ENCODE measurements around the gene CNIH2. TPM values are rescaled to one million over a fixed set of nuclear protein-coding genes. Genes with fewer than 3 reads are reported as not detected.
A peak's percentile ranks its signal among the peaks of the same experiment; 100 is the strongest.

CNIH2 gene
- total and polyA plus RNA-seq, 9 of the 15 experiments (the other 6 are each of a cell fraction or from before 2014, with no cell fraction given), result 0.26 to 0.89 (median 0.40) TPM; not detected in 4

DNA sequence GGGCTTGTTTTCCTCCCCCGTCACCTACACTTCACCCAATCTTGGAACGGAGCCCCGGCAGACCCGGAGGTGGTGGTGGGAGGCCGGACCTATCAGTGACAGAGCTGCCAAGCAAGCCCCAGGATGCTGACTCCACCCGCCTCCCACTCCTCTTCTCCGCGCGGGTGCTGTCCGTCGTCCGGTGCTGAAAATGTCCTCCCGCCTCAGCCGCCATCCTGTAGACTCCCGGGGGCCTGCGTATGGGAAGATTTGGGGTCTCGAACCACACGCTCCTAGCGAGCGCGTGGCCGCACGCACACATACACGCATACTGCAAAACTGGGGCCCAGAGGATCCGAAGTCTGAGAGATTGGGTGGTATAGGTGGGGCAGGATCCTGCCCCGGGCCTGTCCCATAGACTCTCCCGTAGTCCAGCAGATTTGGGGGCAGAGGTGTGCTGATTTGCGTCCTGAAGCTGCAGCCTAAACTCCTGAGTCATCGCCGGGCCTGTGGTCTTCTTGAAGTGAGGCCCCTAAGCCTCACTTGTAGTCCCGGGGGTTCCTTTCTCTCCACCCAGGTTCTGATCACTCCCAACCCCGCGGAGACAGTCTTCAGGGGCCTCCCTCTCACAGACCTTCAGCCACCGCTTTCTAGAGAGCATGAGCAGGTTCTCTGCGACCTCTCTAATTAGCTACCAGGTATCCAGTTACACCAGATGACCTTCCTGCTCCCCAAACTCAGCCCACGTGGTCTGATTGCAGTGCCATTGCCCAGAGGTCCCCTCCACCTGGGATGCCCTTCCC, 11.8 kb downstream of the CNIH2 start (continued):
- TF ChIP-seq, protein P1, sequence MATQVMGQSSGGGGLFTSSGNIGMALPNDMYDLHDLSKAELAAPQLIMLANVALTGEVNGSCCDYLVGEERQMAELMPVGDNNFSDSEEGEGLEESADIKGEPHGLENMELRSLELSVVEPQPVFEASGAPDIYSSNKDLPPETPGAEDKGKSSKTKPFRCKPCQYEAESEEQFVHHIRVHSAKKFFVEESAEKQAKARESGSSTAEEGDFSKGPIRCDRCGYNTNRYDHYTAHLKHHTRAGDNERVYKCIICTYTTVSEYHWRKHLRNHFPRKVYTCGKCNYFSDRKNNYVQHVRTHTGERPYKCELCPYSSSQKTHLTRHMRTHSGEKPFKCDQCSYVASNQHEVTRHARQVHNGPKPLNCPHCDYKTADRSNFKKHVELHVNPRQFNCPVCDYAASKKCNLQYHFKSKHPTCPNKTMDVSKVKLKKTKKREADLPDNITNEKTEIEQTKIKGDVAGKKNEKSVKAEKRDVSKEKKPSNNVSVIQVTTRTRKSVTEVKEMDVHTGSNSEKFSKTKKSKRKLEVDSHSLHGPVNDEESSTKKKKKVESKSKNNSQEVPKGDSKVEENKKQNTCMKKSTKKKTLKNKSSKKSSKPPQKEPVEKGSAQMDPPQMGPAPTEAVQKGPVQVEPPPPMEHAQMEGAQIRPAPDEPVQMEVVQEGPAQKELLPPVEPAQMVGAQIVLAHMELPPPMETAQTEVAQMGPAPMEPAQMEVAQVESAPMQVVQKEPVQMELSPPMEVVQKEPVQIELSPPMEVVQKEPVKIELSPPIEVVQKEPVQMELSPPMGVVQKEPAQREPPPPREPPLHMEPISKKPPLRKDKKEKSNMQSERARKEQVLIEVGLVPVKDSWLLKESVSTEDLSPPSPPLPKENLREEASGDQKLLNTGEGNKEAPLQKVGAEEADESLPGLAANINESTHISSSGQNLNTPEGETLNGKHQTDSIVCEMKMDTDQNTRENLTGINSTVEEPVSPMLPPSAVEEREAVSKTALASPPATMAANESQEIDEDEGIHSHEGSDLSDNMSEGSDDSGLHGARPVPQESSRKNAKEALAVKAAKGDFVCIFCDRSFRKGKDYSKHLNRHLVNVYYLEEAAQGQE (IDR thresholded peaks at IDR 0.05; ENCODE audit: borderline replicate concordance), result peak; percentile 100
- TF ChIP-seq, protein P1 (CRISPR knock-in tag; IDR thresholded peaks at IDR 0.05; ENCODE audit: low read depth), result peak; percentile 99
- no peak for TF ChIP-seq ZNF324 (CRISPR knock-in tag; IDR thresholded peaks at IDR 0.05)
- no peak for TF ChIP-seq PHB2 (IDR thresholded peaks at IDR 0.05; ENCODE audit: low read depth)
- TF ChIP-seq RBM17 (IDR thresholded peaks at IDR 0.05; ENCODE audit: borderline replicate concordance, low read depth, low read length), result no peak
- no peak for TF ChIP-seq NONO (IDR thresholded peaks at IDR 0.05; ENCODE audit: low read depth in 2 of 2, low read length in 1 of 2)
- no peak; the same call in 1 of the 2 replicates for TF ChIP-seq FOXJ3 (CRISPR knock-in tag; IDR thresholded peaks at IDR 0.05)
- peak in 2 of 3 experiments; percentile 54 to 77 for TF ChIP-seq YY1 (IDR thresholded peaks at IDR 0.05; ENCODE audit: borderline replicate concordance in 1 of 3, control insufficient read depth in 1 of 3, extremely low read depth in 1 of 3, insufficient read depth in 3 of 3, insufficient read length in 1 of 3, insufficient replicate concordance in 2 of 3, low read depth in 1 of 3, low read length in 2 of 3)
- TF ChIP-seq ZNF57 (CRISPR knock-in tag; IDR thresholded peaks at IDR 0.05), result no peak
- TF ChIP-seq PML (IDR thresholded peaks at IDR 0.05; ENCODE audit: low read length), result no peak
- no peak for TF ChIP-seq ZNF133 (CRISPR knock-in tag; IDR thresholded peaks at IDR 0.05)
- TF ChIP-seq ZNF134 (CRISPR knock-in tag; conservative IDR thresholded peaks at IDR 0.05), result peak; percentile 59; the same call in 1 of the 2 replicates
- TF ChIP-seq EHMT2 (IDR thresholded peaks at IDR 0.05), result peak; percentile 99
- TF ChIP-seq, protein P2, sequence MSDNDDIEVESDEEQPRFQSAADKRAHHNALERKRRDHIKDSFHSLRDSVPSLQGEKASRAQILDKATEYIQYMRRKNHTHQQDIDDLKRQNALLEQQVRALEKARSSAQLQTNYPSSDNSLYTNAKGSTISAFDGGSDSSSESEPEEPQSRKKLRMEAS (CRISPR knock-in tag; IDR thresholded peaks at IDR 0.05), result peak; percentile 84
- no peak for TF ChIP-seq POLR2B (IDR thresholded peaks at IDR 0.05; ENCODE audit: low read depth, partially characterized antibody)

Measured in K562 (cell line).